CMK (cell line): ENCODE results near the gene RABGAP1.
A peak's percentile ranks its signal among the peaks of the same experiment; 100 is the strongest.

Experiments
- DNase-seq: peaks from one replicate; pipeline ENCODE4 v3.0.0-alpha.2; 2010; ENCODE audit warnings: low read depth

Gene RABGAP1

GRCh38 chr9:123011380-123011779 is 70.6 kb downstream of the RABGAP1 start:
- DNase-seq: no peak

DNA sequence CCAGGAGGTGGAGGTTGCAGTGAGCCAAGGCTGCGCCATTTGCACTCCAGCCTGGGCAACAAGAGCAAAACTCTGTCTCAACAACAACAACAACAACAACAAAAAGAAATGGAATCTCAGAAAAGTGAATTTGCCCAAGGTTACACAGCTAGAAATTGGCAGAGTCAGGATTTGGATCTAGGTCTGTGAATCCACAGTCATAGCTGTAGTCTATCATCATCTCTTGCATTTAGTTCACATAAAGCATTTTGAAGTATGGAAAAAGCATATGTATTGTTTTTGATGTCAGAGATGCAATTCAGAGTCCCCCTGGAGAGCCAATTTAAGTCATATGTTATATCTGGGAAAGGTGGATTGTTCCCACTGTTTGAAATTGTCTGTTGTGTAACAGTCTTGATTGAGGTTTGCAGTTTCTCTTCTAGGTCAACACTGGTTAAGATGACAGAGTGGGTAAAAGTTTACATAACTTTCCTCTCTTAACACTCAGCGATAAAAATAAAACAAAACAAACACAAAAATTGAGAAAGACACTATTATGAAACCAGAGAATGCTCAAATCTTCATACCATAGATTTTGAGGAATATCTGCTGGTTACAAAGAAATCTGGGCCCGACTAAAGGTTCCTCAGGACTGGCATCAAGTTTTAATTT is 71.2 kb downstream of the RABGAP1 start:
- no peak for DNase-seq

DNA sequence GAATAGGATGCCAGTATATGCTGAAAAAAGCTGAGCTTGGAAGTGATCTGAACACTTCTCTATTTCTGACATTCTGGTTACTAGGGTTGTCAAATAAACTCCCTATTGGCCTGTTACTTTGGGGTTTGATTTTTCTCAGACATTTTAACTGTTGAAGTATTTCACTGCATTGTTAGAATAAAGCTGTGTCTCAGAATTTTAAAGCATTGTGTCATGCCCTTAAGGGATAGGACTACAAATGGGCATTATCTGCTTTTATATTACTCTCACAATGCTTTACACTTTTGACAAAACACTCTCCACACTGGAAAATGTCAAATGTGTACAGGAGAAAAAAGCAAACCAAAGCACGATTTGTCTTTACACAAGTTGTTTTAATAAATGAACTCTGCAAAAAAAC is 75.8 kb downstream of the RABGAP1 start:
- DNase-seq: no peak

DNA sequence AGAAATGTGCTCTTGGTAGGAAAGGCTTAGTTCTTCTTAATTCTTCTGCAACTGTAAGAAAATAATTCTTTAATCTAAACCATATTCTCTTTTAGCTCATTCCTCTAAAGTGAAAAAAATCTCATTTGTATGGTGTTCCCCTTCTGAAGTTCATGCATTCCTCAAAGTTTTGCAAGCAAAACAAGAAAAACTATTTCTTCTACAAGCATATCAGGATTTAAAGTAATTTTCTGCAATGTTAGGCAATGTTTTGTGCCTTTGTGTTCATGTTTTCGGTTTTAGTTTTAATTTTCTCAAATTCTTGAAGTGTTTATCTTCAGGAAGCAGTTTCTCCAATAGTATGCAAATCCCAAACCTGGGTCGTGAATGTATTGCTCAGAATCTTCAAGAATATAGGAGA is 80.0 kb downstream of the RABGAP1 start:
- DNase-seq: no peak

- DNase-seq: no peak
Measured at GRCh38 chr9:123026425-123026824, 85.6 kb downstream of the RABGAP1 start.

DNA sequence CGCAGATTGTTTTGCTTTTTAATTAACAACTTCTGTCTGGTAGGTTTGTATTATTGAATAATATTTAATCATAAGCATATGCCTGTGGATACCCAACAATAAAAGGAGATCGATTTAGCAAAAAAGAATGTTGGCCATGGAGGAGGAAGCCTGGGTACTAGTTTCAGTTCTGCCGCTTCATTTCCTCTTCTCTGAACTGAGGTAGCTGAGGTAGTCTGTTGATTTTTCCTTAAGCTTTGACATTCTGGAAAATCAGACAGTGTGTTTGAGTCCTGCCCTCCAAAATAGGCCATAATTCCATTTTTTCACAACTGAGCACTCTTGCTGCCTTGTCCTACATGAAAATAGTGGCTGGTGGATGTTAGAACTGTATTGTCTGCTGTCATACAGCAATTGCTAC is 86.7 kb downstream of the RABGAP1 start:
- no peak for DNase-seq

GRCh38 chr9:123028136-123028535 is 87.3 kb downstream of the RABGAP1 start:
- no peak for DNase-seq

DNA sequence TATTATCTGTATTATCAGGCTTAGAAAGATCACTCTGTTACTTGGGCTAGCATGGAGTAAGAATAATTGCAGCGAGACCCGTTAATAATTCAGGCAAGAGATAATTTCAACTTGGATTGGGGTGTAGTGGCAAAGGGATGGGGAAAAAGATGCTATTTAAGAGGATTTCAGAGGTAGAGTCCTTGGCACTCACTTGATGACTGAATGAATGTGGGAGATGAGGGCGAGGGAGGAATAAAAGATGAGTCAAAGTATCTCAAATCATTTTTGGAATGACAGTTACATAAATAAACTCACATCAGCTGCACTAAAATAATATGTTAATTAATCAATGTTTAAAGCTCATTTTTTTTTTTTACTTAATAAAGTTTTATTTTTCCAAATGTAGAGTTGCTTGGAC is 88.2 kb downstream of the RABGAP1 start:
- DNase-seq: no peak

DNA sequence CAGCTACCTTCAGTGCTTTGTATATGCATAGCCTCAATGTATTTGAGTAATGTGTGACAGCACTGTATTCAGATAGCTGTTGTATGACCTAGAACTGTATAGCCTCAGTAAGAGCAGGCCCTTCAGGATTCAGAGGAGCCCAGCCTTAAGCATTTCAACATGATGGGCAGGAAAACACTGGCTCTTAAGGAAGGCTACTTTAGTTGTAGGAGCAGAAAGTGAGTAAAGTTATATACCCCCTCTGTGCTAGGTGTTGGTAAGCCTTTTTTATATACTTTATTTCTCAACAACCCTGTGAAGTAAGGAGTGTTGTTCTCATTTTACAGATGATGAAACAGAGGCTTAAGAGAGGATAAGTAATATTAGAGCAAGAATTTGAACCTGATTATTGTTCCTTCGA is 91.1 kb downstream of the RABGAP1 start:
- DNase-seq: no peak

GRCh38 chr9:123033352-123033751 is 92.5 kb downstream of the RABGAP1 start, which contains the start of gene GPR21:
Gene GPR21, plus strand, starts transcription at chr9:123033667. Its CDS starts 900 bp downstream, at chr9:123034567.
- DNase-seq: no peak

DNA sequence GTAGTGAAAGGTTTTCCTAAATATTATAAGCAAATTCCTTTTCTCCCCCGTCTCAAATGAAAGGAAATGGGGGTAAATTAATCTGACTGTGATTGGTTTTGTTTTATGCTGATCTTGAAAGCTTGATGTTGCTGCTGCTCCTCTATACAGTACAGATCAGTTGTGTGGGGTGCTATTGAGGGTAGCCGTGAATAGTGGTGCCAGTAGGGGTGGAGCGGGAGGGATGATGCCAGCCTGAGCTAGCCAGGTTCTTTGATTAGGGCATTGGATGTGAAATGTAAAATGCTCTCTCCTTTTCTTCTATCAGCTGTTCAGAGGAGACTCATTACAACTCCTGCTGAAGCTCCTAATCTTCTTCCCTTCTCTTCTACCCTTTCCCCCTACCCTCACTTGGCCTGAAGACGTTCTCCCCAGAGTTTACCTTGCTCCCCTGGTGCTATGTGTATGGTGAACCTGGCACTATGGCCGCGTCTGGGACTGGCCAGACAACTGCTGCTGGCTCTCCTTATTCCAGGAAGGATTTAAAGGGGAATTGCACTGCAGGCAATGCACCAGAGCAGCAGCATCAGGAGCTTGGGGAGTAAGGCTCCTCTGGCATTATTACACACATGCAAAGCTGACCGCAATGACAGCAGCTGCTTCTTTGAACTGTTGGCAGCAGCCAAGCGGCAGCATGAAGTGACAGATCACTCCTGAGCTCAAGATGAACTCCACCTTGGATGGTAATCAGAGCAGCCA is 93.2 kb downstream of the RABGAP1 start:
- DNase-seq: no peak

DNA sequence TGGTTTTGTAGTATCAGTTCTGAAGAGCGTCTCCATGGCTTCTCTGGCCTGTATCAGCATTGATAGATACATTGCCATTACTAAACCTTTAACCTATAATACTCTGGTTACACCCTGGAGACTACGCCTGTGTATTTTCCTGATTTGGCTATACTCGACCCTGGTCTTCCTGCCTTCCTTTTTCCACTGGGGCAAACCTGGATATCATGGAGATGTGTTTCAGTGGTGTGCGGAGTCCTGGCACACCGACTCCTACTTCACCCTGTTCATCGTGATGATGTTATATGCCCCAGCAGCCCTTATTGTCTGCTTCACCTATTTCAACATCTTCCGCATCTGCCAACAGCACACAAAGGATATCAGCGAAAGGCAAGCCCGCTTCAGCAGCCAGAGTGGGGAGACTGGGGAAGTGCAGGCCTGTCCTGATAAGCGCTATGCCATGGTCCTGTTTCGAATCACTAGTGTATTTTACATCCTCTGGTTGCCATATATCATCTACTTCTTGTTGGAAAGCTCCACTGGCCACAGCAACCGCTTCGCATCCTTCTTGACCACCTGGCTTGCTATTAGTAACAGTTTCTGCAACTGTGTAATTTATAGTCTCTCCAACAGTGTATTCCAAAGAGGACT is 94.2 kb downstream of the RABGAP1 start:
- DNase-seq: peak; percentile 25

- no peak for DNase-seq
Measured at GRCh38 chr9:123035791-123036190, 95.0 kb downstream of the RABGAP1 start.

DNA sequence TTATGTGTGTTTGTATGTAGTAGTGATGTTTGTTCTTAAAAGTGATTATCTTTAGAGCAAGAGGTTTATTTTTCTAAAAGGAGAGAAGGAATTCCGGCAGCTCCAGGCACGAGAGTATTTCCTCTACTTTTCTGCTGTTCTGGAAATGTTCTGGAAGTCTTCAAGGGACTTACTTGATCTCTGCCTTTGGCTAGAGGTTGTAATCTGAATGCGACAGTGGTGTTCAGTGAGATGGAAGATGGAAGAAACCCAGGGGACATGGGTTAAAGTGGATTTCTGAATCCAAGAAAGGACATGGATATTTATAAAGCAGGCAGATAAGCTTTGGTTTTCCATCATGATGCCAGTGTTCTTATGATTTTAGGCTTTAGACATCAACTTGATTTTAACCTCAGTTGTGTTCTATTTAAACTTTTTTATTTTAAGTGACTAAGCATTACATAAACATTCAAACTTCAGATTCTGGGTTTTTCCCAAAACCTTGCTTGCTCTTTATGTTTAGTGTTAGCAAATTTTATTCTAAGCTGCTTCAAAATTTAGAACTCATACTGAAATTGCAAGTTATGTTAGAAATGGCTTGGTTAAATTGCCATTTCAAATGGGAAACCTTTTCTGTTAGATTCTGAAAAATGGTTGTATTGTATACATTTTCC is 96.2 kb downstream of the RABGAP1 start:
- no peak for DNase-seq

DNA sequence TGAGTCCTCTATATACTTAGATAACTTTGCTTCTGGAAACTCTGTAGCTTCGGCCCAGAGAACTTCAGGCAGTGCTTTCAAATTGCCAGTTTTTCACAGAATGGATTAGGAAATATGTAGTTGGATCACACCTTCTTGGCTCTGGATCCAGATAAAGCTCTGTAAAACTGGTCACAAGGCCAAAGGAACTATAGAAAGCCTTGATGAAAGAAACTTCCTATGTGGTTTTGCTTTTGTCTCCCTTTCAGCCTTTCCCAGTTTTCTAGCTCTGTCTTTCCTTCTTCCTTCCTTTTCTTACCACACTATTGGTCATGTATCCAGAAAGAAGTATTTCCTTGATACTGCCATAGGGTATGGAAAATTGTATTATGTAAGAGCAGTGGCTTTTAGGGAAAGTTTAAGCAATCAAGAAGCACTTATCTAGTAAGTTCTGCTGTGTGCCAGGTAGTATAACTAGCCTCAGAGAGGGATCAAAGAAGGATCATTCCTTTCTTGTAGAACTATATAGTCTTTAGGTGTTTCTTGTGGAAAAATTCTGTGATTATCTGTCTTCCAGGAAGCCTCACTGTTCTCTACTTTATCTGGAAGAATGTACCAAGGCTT is 98.9 kb downstream of the RABGAP1 start:
- no peak for DNase-seq

- no peak for DNase-seq
Measured at GRCh38 chr9:123040801-123041200, 100.0 kb downstream of the RABGAP1 start.

- no peak for DNase-seq
Measured at GRCh38 chr9:123041489-123041888, 100.7 kb downstream of the RABGAP1 start.

GRCh38 chr9:123043081-123043939 is 102.5 kb downstream of the RABGAP1 start:
- no peak for DNase-seq

DNA sequence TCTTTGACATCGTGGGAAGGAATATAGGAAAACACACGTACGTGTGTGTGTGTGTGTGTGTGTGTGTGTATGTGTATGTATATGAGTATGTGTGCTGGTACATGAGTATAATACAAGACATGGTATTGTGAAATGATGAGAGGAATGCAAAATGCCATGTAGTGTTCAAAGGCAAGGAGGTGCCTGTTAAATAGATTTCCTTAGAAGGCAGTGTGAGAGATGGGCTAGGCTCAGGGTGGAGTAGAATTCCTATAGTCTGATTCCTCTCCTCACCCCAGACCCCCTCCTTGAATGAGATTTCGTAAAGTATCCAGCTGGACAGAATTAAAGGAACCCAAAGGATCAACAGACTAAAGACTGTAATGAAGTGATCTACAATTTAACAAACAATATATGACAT is 103.8 kb downstream of the RABGAP1 start:
- no peak for DNase-seq

DNA sequence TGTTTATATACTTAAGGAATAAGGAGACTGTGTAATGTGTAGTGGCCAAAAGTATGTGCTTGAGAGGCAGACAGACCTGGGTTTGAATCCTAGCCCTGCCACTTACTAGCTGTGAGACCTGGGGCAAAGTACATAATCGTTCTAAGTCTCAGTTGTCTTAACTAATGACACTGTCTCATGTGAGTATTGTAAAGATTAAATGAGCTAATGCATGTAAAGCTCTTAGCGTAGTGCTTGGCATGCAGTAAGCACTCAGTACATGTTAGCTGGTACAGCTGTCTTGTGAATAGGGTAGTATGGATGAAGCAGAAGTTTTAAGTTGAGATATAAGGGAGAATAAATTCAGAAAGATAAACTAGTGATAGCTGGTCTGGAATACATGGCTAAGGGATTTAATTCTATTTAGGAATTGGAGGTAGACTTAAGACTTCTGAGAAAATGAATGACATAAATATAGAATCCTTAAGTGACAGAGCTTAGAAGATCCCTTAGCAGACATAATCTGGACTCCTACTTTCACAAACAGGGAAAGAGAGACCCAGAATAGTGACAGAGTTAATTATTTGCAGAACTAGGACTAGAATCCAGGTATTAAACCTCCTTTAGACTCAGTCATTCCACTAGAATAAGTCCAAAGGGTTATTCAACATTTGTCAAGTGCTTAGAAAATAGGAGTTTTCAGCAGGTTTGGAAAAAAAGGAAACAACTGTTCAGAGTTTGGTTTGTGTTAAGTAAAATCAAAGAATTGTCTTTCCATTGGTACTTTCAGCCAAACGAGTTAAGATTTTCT is 105.8 kb downstream of the RABGAP1 start:
- no peak for DNase-seq

- no peak for DNase-seq
Measured at GRCh38 chr9:123048748-123049147, 107.9 kb downstream of the RABGAP1 start.
